H9 (cell line): ENCODE results near the gene PDRG1. TPM values are rescaled to one million over a fixed set of nuclear protein-coding genes. Genes with fewer than 3 reads are reported as not detected.

Experiments
- DNase-seq: peaks from one replicate; pipeline ENCODE4 v3.0.0-alpha.2; 2017
- H2AFZ ChIP-seq: one replicate; pipeline ENCODE4 v1.6.1; 2013; ENCODE audit warnings: mild to moderate bottlenecking, low read length, control low read depth, moderate library complexity
- H2AK5ac ChIP-seq: 2 replicates; pipeline ENCODE4 v1.6.1; 2013; ENCODE audit warnings: low read length, control low read depth, mixed read lengths; ENCODE audit not compliant: insufficient read length
- H2BK120ac ChIP-seq: one replicate; pipeline ENCODE4 v1.6.1; 2013; ENCODE audit warnings: low read depth, mild to moderate bottlenecking, low read length, control low read depth, inconsistent platforms; ENCODE audit not compliant: poor library complexity, severe bottlenecking
- H2BK12ac ChIP-seq: 2 replicates; pipeline ENCODE4 v1.6.1; 2013; ENCODE audit warnings: low read length, control low read depth, mixed read lengths, low read depth; ENCODE audit not compliant: insufficient read length
- H2BK15ac ChIP-seq: 2 replicates; pipeline ENCODE4 v1.6.1; 2013; ENCODE audit warnings: low read depth, low read length, control low read depth
- H2BK20ac ChIP-seq: one replicate; pipeline ENCODE4 v1.6.1; 2013; ENCODE audit warnings: low read depth, mild to moderate bottlenecking, low read length, control low read depth, inconsistent platforms; ENCODE audit not compliant: poor library complexity, severe bottlenecking
- H2BK5ac ChIP-seq: 2 replicates; pipeline ENCODE4 v1.6.1; 2013; ENCODE audit warnings: low read length, control low read depth, mixed read lengths; ENCODE audit not compliant: insufficient read length
- H3K14ac ChIP-seq: 2 replicates; pipeline ENCODE4 v1.6.1; 2013; ENCODE audit warnings: low read length, control low read depth; ENCODE audit not compliant: insufficient read depth
- H3K18ac ChIP-seq: 2 replicates; pipeline ENCODE4 v1.6.1; 2013; ENCODE audit warnings: low read depth, mild to moderate bottlenecking, mixed read lengths, low read length, control low read depth; ENCODE audit not compliant: insufficient read length
- H3K23ac ChIP-seq: 2 replicates; pipeline ENCODE4 v1.6.1; 2013; ENCODE audit warnings: low read length, control low read depth, mixed read lengths, low read depth; ENCODE audit not compliant: insufficient read length
- H3K23me2 ChIP-seq: 2 replicates; pipeline ENCODE4 v1.6.1; 2013; ENCODE audit warnings: low read depth, mild to moderate bottlenecking, mixed read lengths, low read length, control low read depth; ENCODE audit not compliant: insufficient read length, poor library complexity, severe bottlenecking
- H3K27ac ChIP-seq: 2 replicates; pipeline ENCODE4 v1.5.1; 2013; ENCODE audit warnings: low read length, control low read depth, mixed read lengths, low read depth; ENCODE audit not compliant: insufficient read length
- H3K27me3 ChIP-seq: 2 replicates; pipeline ENCODE4 v1.6.1; 2013; ENCODE audit warnings: low read length, control low read depth, inconsistent platforms; ENCODE audit not compliant: insufficient read depth
- H3K4ac ChIP-seq: 2 replicates; pipeline ENCODE4 v1.6.1; 2013; ENCODE audit warnings: low read depth, mild to moderate bottlenecking, control low read depth, inconsistent platforms, low read length, moderate library complexity
- H3K4me1 ChIP-seq: 2 replicates; pipeline ENCODE4 v1.6.1; 2013; ENCODE audit warnings: low read length, control low read depth, inconsistent platforms; ENCODE audit not compliant: insufficient read depth
- H3K4me2 ChIP-seq: 2 replicates; pipeline ENCODE4 v1.6.1; 2013; ENCODE audit warnings: low read length, control low read depth, mixed read lengths; ENCODE audit not compliant: insufficient read length, insufficient read depth
- H3K56ac ChIP-seq: 2 replicates; pipeline ENCODE4 v1.6.1; 2013; ENCODE audit warnings: low read depth, mild to moderate bottlenecking, mixed read lengths, low read length, control low read depth; ENCODE audit not compliant: insufficient read length
- H3K79me1 ChIP-seq: 2 replicates; pipeline ENCODE4 v1.6.1; 2013; ENCODE audit warnings: low read depth, mild to moderate bottlenecking, moderate library complexity, low read length, control low read depth, inconsistent platforms; ENCODE audit not compliant: insufficient read depth, poor library complexity, severe bottlenecking
- H3K79me2 ChIP-seq: 2 replicates; pipeline ENCODE4 v1.6.1; 2013; ENCODE audit warnings: low read length, control low read depth, inconsistent platforms; ENCODE audit not compliant: insufficient read depth
- H3K9ac ChIP-seq: 2 replicates; pipeline ENCODE4 v1.6.1; 2013; ENCODE audit warnings: low read length, control low read depth, mixed read lengths; ENCODE audit not compliant: insufficient read length; ENCODE audit errors: extremely low read depth
- H3K9me3 ChIP-seq: one replicate; pipeline ENCODE4 v1.6.1; 2013; ENCODE audit warnings: low read depth, low read length, inconsistent platforms; ENCODE audit not compliant: control insufficient read depth
- H3T11ph ChIP-seq: one replicate; pipeline ENCODE4 v1.6.1; 2013; ENCODE audit warnings: mild to moderate bottlenecking, low read length, control low read depth, inconsistent platforms
- H4K20me1 ChIP-seq: one replicate; pipeline ENCODE4 v1.6.1; 2013; ENCODE audit not compliant: control insufficient read depth, insufficient read length, insufficient read depth
- H4K5ac ChIP-seq: 2 replicates; pipeline ENCODE4 v1.6.1; 2013; ENCODE audit warnings: low read depth, mild to moderate bottlenecking, mixed read lengths, low read length, control low read depth; ENCODE audit not compliant: insufficient read length
- H4K8ac ChIP-seq: replicated peaks from 2 replicates; pipeline ENCODE4 v1.6.1; 2013; ENCODE audit warnings: low read length, control low read depth, mixed read lengths, low read depth; ENCODE audit not compliant: insufficient read length
- H4K91ac ChIP-seq: 2 replicates; pipeline ENCODE4 v1.6.1; 2013; ENCODE audit warnings: low read depth, mild to moderate bottlenecking, moderate library complexity, mixed read lengths, low read length, control low read depth; ENCODE audit not compliant: insufficient read length
- H3K27ac Mint-ChIP-seq, 3 experiments: 2 replicates in 2 of 3; 3 replicates in 1 of 3; pipeline ENCODE4 v1.8.0; 2020 to 2021; ENCODE audit warnings: mixed read lengths in 3 of 3, mild to moderate bottlenecking in 1 of 3, moderate library complexity in 1 of 3
- H3K27me3 Mint-ChIP-seq: 2 replicates; pipeline ENCODE4 v1.8.0; 2021; ENCODE audit warnings: low read depth, mild to moderate bottlenecking, moderate library complexity, mixed read lengths
- H3K36me3 Mint-ChIP-seq, 3 experiments: 2 replicates in 2 of 3; 3 replicates in 1 of 3; pipeline ENCODE4 v1.8.0; 2020 to 2021; ENCODE audit warnings: low read depth in 3 of 3, mixed read lengths in 3 of 3; ENCODE audit not compliant: insufficient read depth in 1 of 3
- H3K4me1 Mint-ChIP-seq, 2 experiments: 2 replicates each; pipeline ENCODE4 v1.8.0; 2020; ENCODE audit warnings: mixed read lengths in 2 of 2
- H3K4me3 Mint-ChIP-seq, 2 experiments: 2 replicates in 1 of 2; 3 replicates in 1 of 2; pipeline ENCODE4 v1.8.0; 2020 to 2021; ENCODE audit warnings: mild to moderate bottlenecking in 2 of 2, mixed read lengths in 2 of 2, moderate library complexity in 1 of 2
- H3K9me3 Mint-ChIP-seq, 2 experiments: 2 replicates in 1 of 2; 3 replicates in 1 of 2; pipeline ENCODE4 v1.8.0; 2020; ENCODE audit warnings: mild to moderate bottlenecking in 2 of 2, mixed read lengths in 2 of 2, moderate library complexity in 1 of 2
- CTCF ChIP-seq: fragments of 200-600 bp; sonication (generic); conservative IDR thresholded peaks from 3 replicates; pipeline ENCODE4 v1.8.0; 2021; ENCODE audit warnings: antibody characterized with exemption, mild to moderate bottlenecking
- WGBS: extraction: QIAGEN DNeasy Blood & Tissue Kit; methylation state at CpG from one replicate; pipeline ENCODE4 v1.1.7; 2013; ENCODE audit warnings: missing lambda C conversion rate, low lambda C conversion rate, mixed read lengths; ENCODE audit not compliant: insufficient read length; ENCODE audit errors: extremely low coverage; 5-methylcytosine and 5-hydroxymethylcytosine counted together
- total RNA-seq: library from RNA; stranded (reverse); gene quantifications from 2 replicates; pipeline ENCODE4 v1.2.1, GENCODE V29; 2021

The PDRG1 gene
- total RNA-seq, 1 experiment from 2014 or later: 32.2 TPM

GRCh38 chr20:31974296-31974695, 22.4 kb upstream of the PDRG1 start:
- H3K14ac ChIP-seq: no peak overlapping the region
- no peak overlapping the region for H3T11ph ChIP-seq
- H3K4me1 Mint-ChIP-seq: peaks cover 18 to 35% of the 10 kb centered on the region in 2 experiments
- H3K18ac ChIP-seq: no peak overlapping the region
- H3K4ac ChIP-seq: no peak overlapping the region
- H3K4me3 Mint-ChIP-seq: no peak overlapping the region
- H3K79me1 ChIP-seq: no peaks in the 10 kb centered on the region
- no CpG with 5 or more reads among the region's 2 CpGs for WGBS
- H2BK120ac ChIP-seq: no peak overlapping the region
- no peaks in the 10 kb centered on the region; the same call in 1 of the 2 replicates for H3K4me1 ChIP-seq
- no peak for TF ChIP-seq CTCF
- no peak overlapping the region for H2AFZ ChIP-seq
- H4K5ac ChIP-seq: no peak overlapping the region
- H3K56ac ChIP-seq: no peak overlapping the region
- no peaks in the 10 kb centered on the region for H3K79me2 ChIP-seq
- H3K27me3 ChIP-seq: peaks cover under 1% of the 10 kb centered on the region; the same call in 1 of the 2 replicates
- H2AK5ac ChIP-seq: no peak overlapping the region
- H3K27ac ChIP-seq: no peak overlapping the region
- no peaks in the 10 kb centered on the region for H3K9me3 ChIP-seq
- H2BK12ac ChIP-seq: no peak overlapping the region
- peaks cover 36% of the 10 kb centered on the region for H3K27me3 Mint-ChIP-seq
- H2BK15ac ChIP-seq: no peak overlapping the region
- DNase-seq: no peak
- H4K91ac ChIP-seq: no peak overlapping the region
- no peaks in the 10 kb centered on the region for H3K23me2 ChIP-seq
- H4K20me1 ChIP-seq: no peaks in the 10 kb centered on the region
- no peak overlapping the region for H2BK20ac ChIP-seq
- no peak overlapping the region for H2BK5ac ChIP-seq
- H3K4me2 ChIP-seq: no peak overlapping the region
- no peaks in the 10 kb centered on the region for H3K36me3 Mint-ChIP-seq
- H3K27ac Mint-ChIP-seq: peak overlapping the region in 1 of 3 experiments; percentile 62; a peak in 1 of 7 replicates
- H3K9me3 Mint-ChIP-seq: no peaks in the 10 kb centered on the region; a peak in 1 of 5 replicates
- no peak overlapping the region for H3K9ac ChIP-seq
- no peak overlapping the region for H3K23ac ChIP-seq
- H4K8ac ChIP-seq: no peak overlapping the region
